ENCODE results near the gene GRIK2. TPM values are rescaled to one million over a fixed set of nuclear protein-coding genes. Genes with fewer than 3 reads are reported as not detected.

The GRIK2 gene
- total and polyA plus RNA-seq, 9 donors: 0.12 to 4.1 (median 0.89) TPM; not detected in 1

GRCh38 chr6:101545191-101545590, 151.7 kb downstream of the GRIK2 start:
- Histone ChIP-seq H3K27ac (no peak overlapping the region), H3K4me3 (no peak overlapping the region), H3K9me3 (no peaks in the 10 kb centered on the region), H3K36me3 (no peaks in the 10 kb centered on the region), H3K4me1 (ENCODE audit: insufficient read depth) (no peaks in the 10 kb centered on the region), H3K27me3 (no peaks in the 10 kb centered on the region)
- no peak for TF ChIP-seq EP300 (IDR thresholded peaks at IDR 0.05)
- no peak for TF ChIP-seq POLR2A (IDR thresholded peaks at IDR 0.05)
- TF ChIP-seq CTCF (IDR thresholded peaks at IDR 0.05): no peak
- no peak for DNase-seq
- whole genome bisulfite sequencing, 3 donors: 10 to 26% (median 17%) methylated on average over 3 of the region's 3 CpGs
- intact Hi-C loops (cut with DNase I): no loop called here

- Histone ChIP-seq H3K27me3 (no peaks in the 10 kb centered on the region), H3K9me3 (no peaks in the 10 kb centered on the region), H3K4me3 (no peak overlapping the region), H3K27ac (no peak overlapping the region), H3K4me1 (ENCODE audit: insufficient read depth) (peaks cover 1% of the 10 kb centered on the region), H3K36me3 (no peaks in the 10 kb centered on the region)
- no peak for DNase-seq
- intact Hi-C loops (cut with DNase I): no loop called here
- WGBS, 3 donors: 90 to 94% (median 91%) methylated on average over 4 of the region's 4 CpGs
- no peak for TF ChIP-seq EP300 (IDR thresholded peaks at IDR 0.05)
- TF ChIP-seq CTCF (IDR thresholded peaks at IDR 0.05): no peak
- TF ChIP-seq POLR2A (IDR thresholded peaks at IDR 0.05): no peak
Measured at GRCh38 chr6:101550451-101550850, 156.9 kb downstream of the GRIK2 start.

GRCh38 chr6:101554231-101554630, 160.7 kb downstream of the GRIK2 start:
- no peaks in the 10 kb centered on the region for H3K9me3 ChIP-seq
- no peak for DNase-seq
- no peak for TF ChIP-seq POLR2A (IDR thresholded peaks at IDR 0.05)
- no peak for TF ChIP-seq EP300 (IDR thresholded peaks at IDR 0.05)
- no peak for TF ChIP-seq CTCF (IDR thresholded peaks at IDR 0.05)
- H3K36me3 ChIP-seq: no peaks in the 10 kb centered on the region
- H3K27ac ChIP-seq: no peak overlapping the region
- 86 to 91% (median 91%) methylated on average over 1 of the region's 1 CpG for WGBS, 3 donors
- H3K27me3 ChIP-seq: no peaks in the 10 kb centered on the region
- H3K4me1 ChIP-seq (ENCODE audit: insufficient read depth): peaks cover 1% of the 10 kb centered on the region
- no peak overlapping the region for H3K4me3 ChIP-seq
- intact Hi-C loops (cut with DNase I): no loop called here

GRCh38 chr6:101558712-101559111, 165.2 kb downstream of the GRIK2 start:
- H3K27ac ChIP-seq: no peak overlapping the region
- TF ChIP-seq EP300 (IDR thresholded peaks at IDR 0.05) (no peak), CTCF (IDR thresholded peaks at IDR 0.05) (no peak), POLR2A (IDR thresholded peaks at IDR 0.05) (no peak)
- H3K9me3 ChIP-seq: no peaks in the 10 kb centered on the region
- intact Hi-C loops (cut with DNase I): no loop called here
- no peak overlapping the region for H3K4me3 ChIP-seq
- DNase-seq: no peak
- no peaks in the 10 kb centered on the region for H3K4me1 ChIP-seq (ENCODE audit: insufficient read depth)
- no peaks in the 10 kb centered on the region for H3K36me3 ChIP-seq
- 82 to 89% (median 84%) methylated on average over 2 of the region's 2 CpGs for WGBS, 3 donors
- H3K27me3 ChIP-seq: no peaks in the 10 kb centered on the region

Measured in ovary (tissue), 9 donors.